Stromal cell of bone marrow (primary cell): ENCODE data around the gene ATP11A.

Experiments
- DNase-seq: peaks from one replicate; pipeline ENCODE4 v3.0.0-alpha.2; 2012; ENCODE audit warnings: low read depth

Gene ATP11A

GRCh38 chr13:112907871-112908331 lies 218.1 kb downstream of the ATP11A start:
- no peak for DNase-seq

DNA sequence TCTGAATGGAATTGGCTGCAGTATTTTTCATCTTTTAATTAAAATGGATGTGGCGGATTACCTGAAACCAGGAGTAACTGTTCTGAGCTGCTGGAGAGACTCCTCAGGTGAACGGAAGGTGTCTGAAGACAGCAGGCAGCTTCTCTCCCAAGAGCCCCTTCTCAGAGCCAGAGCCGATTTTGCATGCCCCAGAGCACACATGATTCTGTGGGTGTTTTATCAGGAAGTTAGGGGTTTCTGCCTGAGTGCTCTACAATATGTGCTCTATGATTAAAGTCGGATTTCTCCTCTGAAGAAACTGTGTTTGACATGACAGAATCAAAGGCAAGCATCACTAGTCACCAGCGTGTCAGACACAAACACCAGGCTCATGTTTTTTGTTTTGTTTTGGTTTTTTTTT lies 218.5 kb downstream of the ATP11A start:
- no peak for DNase-seq

- no peak for DNase-seq
Measured at GRCh38 chr13:112910016-112910415, 220.2 kb downstream of the ATP11A start.

- no peak for DNase-seq
Measured at GRCh38 chr13:112910616-112911280, 220.9 kb downstream of the ATP11A start.

GRCh38 chr13:112911285-112911701 lies 221.5 kb downstream of the ATP11A start:
- DNase-seq: no peak

DNA sequence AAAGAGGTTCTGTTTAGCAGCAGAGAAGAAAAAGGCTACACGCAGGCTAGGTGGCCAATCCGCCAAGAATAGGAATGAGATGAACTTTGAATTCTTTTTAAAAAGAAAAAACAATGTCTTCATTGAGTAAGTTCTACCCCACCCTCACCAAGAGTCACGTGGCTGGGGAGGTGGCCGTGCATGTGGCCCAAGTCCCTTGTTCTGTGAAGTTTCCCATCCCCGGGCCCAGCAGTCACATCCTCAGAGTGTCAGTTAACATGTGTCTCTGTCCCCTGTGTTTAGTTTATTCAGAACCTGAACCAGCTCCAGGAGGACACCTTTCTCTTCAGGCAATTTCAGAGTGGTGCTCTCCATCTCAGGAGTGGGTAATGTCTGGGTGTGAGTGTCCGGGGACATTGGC lies 222.0 kb downstream of the ATP11A start:
- DNase-seq: no peak

DNA sequence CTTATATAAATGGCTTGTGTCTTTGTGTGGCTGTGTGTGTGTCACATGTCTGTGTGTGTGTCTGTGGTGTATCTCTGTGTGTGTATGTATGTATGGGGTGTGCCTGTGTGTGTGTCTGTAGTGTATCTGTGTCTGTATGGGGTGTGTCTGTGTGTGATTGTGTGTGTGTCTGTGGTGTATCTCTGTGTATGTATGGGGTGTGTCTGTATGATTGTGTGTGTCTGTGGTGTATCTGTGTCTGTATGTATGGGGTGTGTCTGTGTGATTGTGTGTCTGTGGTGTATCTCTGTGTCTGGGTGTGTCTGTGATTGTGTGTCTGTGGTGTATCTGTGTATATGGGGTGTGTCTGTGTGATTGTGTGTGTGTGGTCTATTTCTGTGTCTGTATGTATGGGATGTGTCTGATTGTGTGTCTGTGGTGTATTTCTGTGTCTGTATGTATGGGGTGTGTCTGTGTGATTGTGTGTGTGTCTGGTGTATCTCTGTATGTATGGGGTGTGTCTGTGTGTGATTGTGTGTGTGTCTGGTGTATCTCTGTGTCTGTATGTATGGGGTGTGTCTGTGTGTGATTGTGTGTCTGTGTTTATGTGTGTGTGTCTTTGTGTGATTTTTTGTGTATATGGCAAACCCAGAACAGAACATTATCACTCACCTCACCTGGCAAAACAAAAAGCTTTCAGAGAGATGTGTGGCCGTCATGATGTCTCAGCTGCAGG lies 223.0 kb downstream of the ATP11A start:
- no peak for DNase-seq

- DNase-seq: no peak
Measured at GRCh38 chr13:112916296-112916695, 226.5 kb downstream of the ATP11A start.

- no peak for DNase-seq
Measured at GRCh38 chr13:112917056-112917664, 227.3 kb downstream of the ATP11A start.

DNA sequence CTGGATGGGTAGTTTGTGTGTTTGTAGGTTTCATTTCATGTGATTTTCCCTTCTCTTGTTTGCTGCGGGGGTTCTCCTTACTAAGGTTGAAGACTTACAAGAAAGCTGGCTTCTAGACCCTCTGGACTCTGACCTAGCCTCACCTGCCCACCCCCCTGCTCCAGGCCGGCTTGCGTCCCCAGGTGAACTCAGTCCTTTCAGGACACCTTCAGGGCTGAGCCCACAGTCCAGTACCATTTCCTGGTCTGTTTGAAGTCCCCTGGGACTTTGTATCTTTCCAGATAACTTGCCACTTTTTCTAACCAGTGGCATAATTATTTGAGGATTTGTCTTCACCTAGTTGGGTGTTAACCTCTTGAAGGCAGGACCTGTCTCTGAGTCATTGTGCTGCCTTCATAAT lies 227.9 kb downstream of the ATP11A start:
- DNase-seq: no peak

- no peak for DNase-seq
Measured at GRCh38 chr13:112918266-112918665, 228.4 kb downstream of the ATP11A start.

- no peak for DNase-seq
Measured at GRCh38 chr13:112918746-112919145, 228.9 kb downstream of the ATP11A start.

DNA sequence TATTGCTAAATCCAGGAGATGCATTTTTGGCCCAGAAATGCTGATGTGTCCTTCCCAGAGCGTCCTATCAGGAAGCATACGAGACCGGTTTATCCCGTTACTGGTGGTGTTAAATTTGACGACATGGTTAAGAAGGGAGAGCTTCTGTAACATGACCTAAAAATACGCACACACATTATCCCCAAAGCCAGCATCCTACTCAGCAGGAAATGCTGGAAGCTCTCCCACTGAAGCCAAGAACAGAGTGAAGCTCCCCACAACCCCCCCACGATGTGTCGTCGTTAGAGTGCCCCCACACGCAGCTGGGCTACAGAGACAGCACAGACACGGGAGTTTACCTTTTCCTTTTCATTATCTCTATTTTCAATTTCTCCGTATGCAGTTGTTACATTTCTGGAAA lies 234.1 kb downstream of the ATP11A start:
- no peak for DNase-seq

GRCh38 chr13:112924365-112924764 lies 234.5 kb downstream of the ATP11A start:
- DNase-seq: no peak

DNA sequence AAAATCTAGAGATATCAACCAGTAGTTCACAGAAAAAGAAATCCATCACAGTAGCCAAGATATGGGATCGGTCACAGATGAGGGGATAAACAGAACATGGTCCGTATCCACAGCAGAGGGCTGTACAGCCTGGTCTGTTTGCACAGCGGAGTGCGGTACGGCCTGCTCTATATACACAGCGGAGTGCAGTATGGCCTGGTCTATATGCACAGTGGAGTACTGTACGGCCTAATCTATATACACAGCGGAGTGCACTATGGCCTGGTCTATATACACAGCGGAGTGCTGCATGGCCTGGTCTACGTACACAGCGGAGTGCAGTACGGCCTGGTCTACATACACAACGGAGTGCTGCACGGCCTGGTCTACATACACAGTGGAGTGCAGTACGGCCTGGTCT lies 236.2 kb downstream of the ATP11A start:
- DNase-seq: no peak

- DNase-seq: no peak
Measured at GRCh38 chr13:112926993-112927392, 237.2 kb downstream of the ATP11A start.

- DNase-seq: no peak
Measured at GRCh38 chr13:112928020-112928971, 238.5 kb downstream of the ATP11A start.

GRCh38 chr13:112928972-112929782 lies 239.3 kb downstream of the ATP11A start:
- DNase-seq: no peak

GRCh38 chr13:112929783-112930055 lies 239.9 kb downstream of the ATP11A start:
- DNase-seq: no peak

DNA sequence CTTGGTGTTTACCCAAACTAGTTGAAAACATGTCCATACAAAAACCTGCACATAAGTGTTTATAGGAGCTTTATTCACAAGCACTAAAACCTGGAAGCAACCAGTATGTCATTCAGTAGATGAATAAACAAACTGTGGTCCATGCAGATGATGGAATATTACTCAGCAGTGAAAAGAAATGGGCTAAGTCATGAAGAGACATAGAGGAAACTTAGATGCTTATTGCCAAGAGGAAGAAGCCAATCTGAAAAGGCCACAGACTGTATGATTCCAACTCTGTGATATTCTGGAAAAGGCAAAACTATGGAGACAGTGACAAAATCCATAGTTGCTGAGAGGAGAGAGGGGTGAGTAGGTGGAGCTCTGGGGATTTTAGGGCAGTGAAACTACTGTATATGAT lies 240.4 kb downstream of the ATP11A start:
- DNase-seq: no peak
